GM19467 (cell line): ENCODE measurements around the gene NPTN.
"Not testable (repeated sequence)": the region's sequence is repeated elsewhere in the genome, so short reads cannot be mapped to it uniquely, and the experiment has no call there.

Experiments used
- ATAC-seq: cut with Tn5 transposase; IDR thresholded peaks from one replicate; pipeline ENCODE4 v1.9.1; 2021; ENCODE audit warnings: mild to moderate bottlenecking, moderate library complexity; ENCODE audit not compliant: unreplicated experiment

Gene NPTN

DNA sequence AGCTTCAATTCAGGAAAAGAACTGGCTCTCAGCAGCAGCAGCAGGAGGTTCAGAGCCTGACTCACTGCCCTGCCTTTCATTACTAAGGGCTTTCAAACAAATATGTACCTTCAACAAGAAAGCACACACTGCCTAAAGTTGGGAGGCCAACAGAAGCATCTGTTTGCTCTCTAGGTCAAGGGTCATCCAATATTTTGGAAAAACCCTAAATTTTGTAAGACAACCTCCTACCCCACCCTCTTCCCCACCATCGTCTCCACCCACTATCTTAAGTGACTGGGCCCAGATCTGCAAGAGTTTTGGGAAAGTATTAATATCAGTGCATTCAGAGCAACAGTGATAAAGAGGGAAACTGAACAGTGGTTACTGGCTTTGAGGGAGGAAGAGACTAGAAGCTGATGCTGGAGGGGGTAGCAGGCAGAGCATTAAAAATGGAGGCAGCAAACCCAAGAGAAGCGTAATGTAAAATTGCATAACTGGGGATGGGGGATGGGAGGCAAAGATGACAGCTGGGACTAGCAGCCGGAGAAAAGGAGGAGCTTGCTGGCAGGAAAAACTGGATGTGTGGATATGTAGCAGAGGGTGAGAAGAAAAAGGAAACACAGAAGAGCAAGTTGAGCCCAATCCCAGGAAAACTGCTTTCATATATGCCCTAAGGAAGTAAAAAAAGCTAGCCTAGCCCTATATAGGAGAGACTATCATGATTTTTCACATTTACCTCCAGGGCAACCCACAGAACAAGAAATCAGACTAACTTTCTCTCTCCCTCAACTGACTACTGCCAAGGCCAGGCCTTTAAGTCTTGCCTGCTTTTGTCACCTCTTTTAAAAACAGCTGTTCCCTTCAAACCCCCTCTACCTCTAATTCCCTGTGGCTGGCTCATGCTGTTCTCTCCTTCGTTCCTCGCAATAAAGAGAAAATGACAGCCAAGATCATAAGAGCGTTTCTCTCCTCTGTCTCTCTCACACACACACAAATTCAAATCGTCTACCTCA lies 31.4 kb downstream of the NPTN start:
- ATAC-seq, result no peak

GRCh38 chr15:73600413-73601335 lies 32.5 kb downstream of the NPTN start:
- no peak for ATAC-seq

DNA sequence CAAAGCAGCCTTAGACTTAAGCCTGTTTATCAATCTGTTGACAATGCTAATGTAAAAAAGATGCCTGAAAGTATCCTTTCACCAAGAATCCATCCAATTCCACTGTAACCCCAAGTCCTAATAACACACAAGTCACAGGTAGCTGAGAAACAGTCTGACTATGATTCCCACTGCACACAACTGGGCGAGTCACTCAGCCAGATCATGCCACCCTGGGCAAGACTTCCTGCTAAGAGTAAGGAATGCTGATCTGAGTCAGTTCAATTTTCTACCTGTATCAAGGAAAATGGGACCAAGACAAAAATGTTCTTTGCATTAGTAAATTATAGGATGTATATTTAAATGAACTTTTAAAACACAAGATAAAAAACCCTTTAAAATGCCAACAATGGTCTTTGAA lies 33.3 kb downstream of the NPTN start:
- no peak for ATAC-seq

- ATAC-seq, result no peak
Measured at GRCh38 chr15:73598530-73599160, 34.5 kb downstream of the NPTN start.

- no peak for ATAC-seq
Measured at GRCh38 chr15:73597036-73597638, 36.1 kb downstream of the NPTN start.

- no peak for ATAC-seq
Measured at GRCh38 chr15:73596174-73596573, 37.0 kb downstream of the NPTN start.

- no peak for ATAC-seq
Measured at GRCh38 chr15:73594109-73594508, 39.1 kb downstream of the NPTN start.

DNA sequence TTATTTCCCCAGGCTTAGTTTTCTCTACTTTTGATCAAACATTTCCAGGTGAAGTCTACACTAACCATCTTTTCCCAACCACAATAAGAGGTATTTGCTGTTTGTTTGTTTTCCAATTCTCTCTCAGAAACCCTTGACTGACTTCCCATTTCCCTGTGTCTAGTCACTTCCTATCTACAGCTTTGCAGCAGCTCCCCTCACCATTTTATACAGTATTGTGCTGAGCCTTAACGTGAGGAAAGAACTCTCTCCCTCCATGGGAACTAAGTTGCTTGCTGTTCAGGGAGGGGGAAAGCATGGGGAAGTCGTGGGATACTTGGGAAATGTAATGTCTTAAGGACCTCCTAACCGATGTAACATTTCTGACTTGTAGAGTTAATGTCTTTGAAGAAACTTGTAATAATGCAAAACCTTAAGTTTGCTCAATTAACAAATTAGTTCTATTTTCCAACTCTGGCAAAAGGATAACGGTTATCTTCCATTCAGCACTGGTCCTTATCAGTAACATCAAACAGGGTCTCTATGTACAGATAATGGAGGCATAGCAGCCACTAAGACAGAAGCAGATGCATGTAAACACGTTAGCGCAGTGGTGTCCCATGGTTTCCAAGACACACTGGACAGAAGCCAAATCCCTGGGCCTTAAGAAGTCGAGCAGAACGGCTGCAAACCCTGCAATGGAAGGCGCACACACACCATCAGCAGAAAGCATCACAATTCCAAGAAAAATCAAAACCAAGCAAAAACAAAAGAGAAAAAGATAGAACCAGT lies 39.7 kb downstream of the NPTN start:
- ATAC-seq, result no peak

GRCh38 chr15:73590263-73590662 lies 42.9 kb downstream of the NPTN start:
- ATAC-seq, result no peak

DNA sequence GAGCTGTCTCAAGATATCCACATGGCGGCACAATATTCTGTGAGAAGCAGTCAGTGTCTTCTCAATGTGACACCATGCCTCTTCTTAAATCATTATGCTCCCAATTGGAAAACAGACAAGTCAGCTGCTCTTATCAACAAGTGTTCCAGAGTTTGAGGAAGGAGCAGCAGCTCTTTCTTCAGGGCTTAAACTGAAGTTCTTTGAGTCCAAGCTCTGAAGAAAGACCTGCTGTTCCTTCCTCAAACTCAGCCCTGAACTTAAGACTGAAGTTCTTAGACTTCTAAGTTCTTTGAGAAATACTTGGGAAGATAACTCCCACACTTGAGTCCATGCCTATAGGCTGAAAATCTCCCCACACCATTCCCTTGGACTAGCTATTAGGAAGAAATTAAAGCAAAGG lies 43.4 kb downstream of the NPTN start:
- no peak for ATAC-seq

- no peak for ATAC-seq
Measured at GRCh38 chr15:73585871-73586654, 47.1 kb downstream of the NPTN start.

DNA sequence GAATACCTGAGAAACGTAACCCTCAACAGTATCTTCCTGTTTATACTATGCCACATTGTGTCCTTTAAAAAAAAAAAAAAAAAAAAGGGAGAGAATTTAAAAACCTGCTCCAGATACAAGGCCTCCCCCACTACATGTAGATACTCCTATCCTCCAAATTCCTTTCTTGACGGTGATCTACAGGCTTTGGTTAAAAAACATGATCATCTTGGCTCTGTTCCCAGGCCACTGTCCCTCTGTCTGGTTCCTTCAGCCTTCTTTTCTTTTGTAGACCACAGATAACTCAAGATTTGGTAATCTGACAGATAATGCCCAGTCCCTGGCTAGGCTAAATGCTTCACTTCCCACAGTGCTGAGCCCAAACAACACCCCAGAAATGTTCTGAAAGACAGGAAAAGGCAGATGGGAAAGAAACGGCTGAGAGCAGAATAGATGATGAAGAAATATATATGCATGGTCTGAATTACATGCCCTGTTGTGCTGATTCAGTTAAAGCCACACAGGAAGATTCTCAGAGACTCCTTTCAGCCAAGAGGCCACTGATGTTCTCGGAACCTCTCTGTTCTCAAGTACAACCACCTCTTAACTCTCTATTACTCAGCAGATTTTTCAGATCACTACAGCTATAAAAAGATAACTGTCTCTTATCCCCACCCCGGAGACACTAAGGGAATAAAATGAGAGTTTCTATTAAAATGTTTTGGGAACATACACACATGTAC lies 48.3 kb downstream of the NPTN start:
- no peak for ATAC-seq

DNA sequence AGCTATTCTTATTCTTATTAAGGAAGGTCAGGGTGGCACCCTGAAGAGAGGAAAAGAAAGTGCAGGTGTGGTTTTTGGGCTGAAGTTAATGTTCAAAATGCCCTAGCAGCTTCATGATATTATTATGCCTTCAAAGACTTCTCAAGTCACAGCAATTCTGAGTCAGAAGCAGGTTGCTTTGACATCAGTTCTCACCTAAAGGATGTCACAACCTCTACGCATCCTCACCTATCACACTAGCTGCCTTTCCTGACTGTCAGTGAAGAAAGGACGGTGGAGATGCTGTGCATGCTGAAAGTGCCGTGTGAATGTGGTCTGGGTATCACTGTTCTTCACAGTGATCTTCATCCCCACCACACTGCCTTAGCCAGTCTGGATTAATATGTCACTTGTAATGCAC lies 49.6 kb downstream of the NPTN start:
- no peak for ATAC-seq

GRCh38 chr15:73582851-73583379 lies 50.3 kb downstream of the NPTN start:
- ATAC-seq, result no peak

- ATAC-seq, result no peak
Measured at GRCh38 chr15:73578026-73578425, 55.2 kb downstream of the NPTN start.

DNA sequence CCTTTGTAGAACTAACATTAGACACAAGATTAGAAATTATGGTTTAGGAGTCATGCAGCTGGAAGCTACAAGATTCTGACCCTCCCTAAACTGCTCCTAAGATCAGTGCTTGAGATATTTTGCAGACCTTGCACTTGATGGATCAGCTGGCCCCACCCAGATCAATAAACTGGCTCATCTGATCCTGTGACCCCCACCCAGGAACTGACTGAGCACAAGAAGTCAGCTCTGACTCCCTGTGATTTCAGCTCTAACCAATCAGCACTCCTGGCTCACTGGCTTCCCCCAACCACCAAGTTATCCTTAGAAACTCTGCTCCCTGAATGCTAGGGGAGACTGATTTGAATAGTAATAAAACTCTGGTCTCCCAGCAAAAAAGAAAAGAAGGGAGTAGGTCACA lies 55.6 kb downstream of the NPTN start:
- ATAC-seq, result not testable (repeated sequence)

GRCh38 chr15:73575636-73576247 lies 57.4 kb downstream of the NPTN start:
- ATAC-seq, result no peak

DNA sequence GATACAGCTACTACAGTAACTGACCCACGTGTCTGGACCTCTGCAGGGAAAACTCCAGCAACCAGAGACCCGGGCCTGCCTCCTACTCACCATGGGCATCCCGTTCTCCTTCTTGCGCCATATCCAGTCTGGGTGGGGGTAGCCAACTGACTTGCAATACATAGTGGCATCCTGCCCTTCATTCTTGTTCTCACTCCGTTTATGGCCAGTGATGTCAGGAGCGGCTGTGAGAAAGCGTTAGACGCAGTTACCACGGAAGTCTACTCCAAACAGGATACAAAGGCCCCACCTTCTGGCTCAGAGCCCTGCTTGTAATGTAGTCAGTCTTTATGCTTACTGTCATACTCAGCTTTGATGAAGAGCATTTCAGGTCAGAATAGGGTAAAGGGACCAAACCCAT lies 59.6 kb downstream of the NPTN start:
- ATAC-seq, result no peak
